ENCODE data around the gene RGMA. TPM values are rescaled to one million over a fixed set of nuclear protein-coding genes. Genes with fewer than 3 reads are reported as not detected.

The RGMA gene
- total RNA-seq, 4 donors from 2014 or later, result 5.4 to 14.5 (median 11.0) TPM

DNA sequence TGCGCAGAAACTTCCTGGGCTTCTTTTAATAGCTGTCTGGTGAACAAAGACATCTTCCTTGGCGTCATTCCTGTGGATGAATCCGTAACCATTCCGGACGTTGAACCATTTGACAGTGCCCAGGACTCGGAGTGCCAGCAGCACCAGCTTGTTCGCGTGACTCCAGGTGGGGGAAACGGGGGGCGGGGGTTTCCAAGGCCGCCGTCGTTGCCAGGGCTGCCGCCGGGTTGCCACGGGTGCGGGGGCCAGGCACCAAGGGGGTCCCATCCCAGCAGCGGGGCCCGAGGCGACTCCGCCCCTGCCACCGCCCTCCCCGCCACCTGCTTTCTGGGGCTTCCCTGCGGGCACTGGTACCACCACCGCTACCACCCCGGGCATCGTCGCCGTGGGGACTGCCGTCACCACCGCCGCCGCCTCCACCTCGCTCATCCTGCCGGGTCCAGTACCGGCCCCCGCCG, 22.8 kb downstream of the RGMA start:
- TF ChIP-seq CTCF (IDR thresholded peaks at IDR 0.05; ENCODE audit: low read depth), result no peak

- TF ChIP-seq CTCF (IDR thresholded peaks at IDR 0.05; ENCODE audit: low read depth), result no peak
Measured at GRCh38 chr15:93065641-93066045, 23.4 kb downstream of the RGMA start.

- no peak for TF ChIP-seq CTCF (IDR thresholded peaks at IDR 0.05; ENCODE audit: low read depth)
Measured at GRCh38 chr15:93063796-93064690, 25.0 kb downstream of the RGMA start.

DNA sequence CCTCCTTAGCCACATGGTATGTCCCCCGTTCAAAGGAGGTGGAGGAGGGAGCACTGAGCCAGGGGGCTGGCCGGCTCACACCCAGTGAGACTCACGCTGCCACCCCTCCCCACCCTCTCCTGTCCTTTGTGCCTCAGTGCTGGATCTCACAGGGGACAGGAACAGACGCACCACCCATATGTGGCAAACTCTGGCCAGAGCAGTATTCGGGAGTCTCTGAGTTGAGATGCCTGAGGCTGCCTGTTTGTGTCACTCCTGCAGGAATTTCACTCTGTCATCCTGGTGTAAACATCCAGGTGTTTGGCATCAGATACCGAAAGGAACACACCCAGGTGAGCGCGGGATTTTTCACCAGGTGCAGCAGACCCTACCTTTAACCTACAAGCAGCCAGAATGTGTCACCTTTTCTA, 25.7 kb downstream of the RGMA start:
- no peak for TF ChIP-seq CTCF (IDR thresholded peaks at IDR 0.05; ENCODE audit: low read depth)

GRCh38 chr15:93060336-93061248, 28.4 kb downstream of the RGMA start:
- no peak for TF ChIP-seq CTCF (IDR thresholded peaks at IDR 0.05; ENCODE audit: low read depth)

DNA sequence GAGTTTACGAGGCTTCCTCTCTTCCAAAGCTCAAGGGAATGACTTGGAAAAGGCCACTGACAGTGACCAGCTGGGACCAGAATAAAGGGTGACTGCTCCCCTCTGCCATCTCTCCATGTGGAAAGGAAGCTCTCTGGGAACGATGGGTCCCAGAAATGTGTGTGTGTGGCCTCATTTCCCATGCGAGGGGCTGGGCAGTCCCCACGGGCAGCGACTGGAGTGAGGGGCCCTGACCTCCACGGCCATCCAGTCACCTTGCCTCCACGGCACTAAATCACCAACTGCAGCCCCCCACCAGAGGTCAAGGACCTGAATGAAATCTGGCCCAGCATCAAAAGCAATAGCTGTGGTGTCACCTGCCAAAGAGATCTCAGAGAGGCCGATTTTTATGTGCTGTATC, 29.6 kb downstream of the RGMA start:
- TF ChIP-seq CTCF (IDR thresholded peaks at IDR 0.05; ENCODE audit: low read depth), result no peak

All from subcutaneous adipose tissue (tissue), 4 donors.